ENCODE data around the gene IL1R2.

- TF ChIP-seq POLR2AphosphoS5 (IDR thresholded peaks at IDR 0.05; ENCODE audit: borderline replicate concordance, low read depth, low read length) (no peak), EZH2 (IDR thresholded peaks at IDR 0.05) (no peak), FOXP2 (optimal IDR thresholded peaks at IDR 0.05; ENCODE audit: control extremely low read depth, extremely low read length, insufficient read depth) (no peak)
Measured at GRCh38 chr2:102062802-102063201, 71.0 kb downstream of the IL1R2 start.
